Hematopoietic multipotent progenitor cell treated with erythropoietin and hydrocortisone succinate and interleukin-3 and kit ligand, for 4 days (in vitro differentiated cells): ENCODE data around the gene KPNA6.
"Not testable (repeated sequence)": the region's sequence is repeated elsewhere in the genome, so short reads cannot be mapped to it uniquely, and the experiment has no call there.

Source experiments
- DNase-seq: peaks from one replicate; pipeline ENCODE4 v3.0.0-alpha.2; 2015

KPNA6 gene

GRCh38 chr1:32107742-32108661 is at the start of gene KPNA6:
Gene KPNA6 (plus strand): TSS chr1:32108056. CDS start chr1:32108131, 75 bp downstream.
- peak; percentile 98 for DNase-seq

- no peak for DNase-seq
Observed at GRCh38 chr1:32060914-32061313, 46.9 kb upstream of the KPNA6 start.

- DNase-seq = no peak
Observed at GRCh38 chr1:32062867-32063230, 45.0 kb upstream of the KPNA6 start.

GRCh38 chr1:32063261-32063681 is 44.6 kb upstream of the KPNA6 start:
- DNase-seq = peak; percentile 75

- not testable (repeated sequence) for DNase-seq
Observed at GRCh38 chr1:32065613-32066488, 42.0 kb upstream of the KPNA6 start.

GRCh38 chr1:32066489-32066873 is 41.4 kb upstream of the KPNA6 start:
- DNase-seq = peak; percentile 98

- no peak for DNase-seq
Observed at GRCh38 chr1:32068957-32069588, 38.8 kb upstream of the KPNA6 start.

GRCh38 chr1:32071758-32072621 is 35.9 kb upstream of the KPNA6 start:
- no peak for DNase-seq

- DNase-seq = peak; percentile 99
Observed at GRCh38 chr1:32072622-32073298, 35.1 kb upstream of the KPNA6 start, which contains the start of gene TMEM39B. Gene TMEM39B (plus strand): TSS chr1:32072939. CDS start chr1:32073048, 109 bp downstream.

- no peak for DNase-seq
Observed at GRCh38 chr1:32073299-32074229, 34.3 kb upstream of the KPNA6 start.

- no peak for DNase-seq
Observed at GRCh38 chr1:32074841-32075240, 33.0 kb upstream of the KPNA6 start.

- no peak for DNase-seq
Observed at GRCh38 chr1:32077451-32077850, 30.4 kb upstream of the KPNA6 start.

GRCh38 chr1:32082022-32082421 is 25.8 kb upstream of the KPNA6 start:
- DNase-seq = peak; percentile 40

- DNase-seq = not testable (repeated sequence)
Observed at GRCh38 chr1:32086381-32086780, 21.5 kb upstream of the KPNA6 start.

GRCh38 chr1:32091176-32091575 is 16.7 kb upstream of the KPNA6 start:
- no peak for DNase-seq

GRCh38 chr1:32091591-32091990 is 16.3 kb upstream of the KPNA6 start:
- DNase-seq = no peak

GRCh38 chr1:32094746-32095521 is 12.9 kb upstream of the KPNA6 start:
- DNase-seq = no peak

GRCh38 chr1:32099426-32099825 is 8.4 kb upstream of the KPNA6 start:
- DNase-seq = no peak

GRCh38 chr1:32100359-32100758 is 7.5 kb upstream of the KPNA6 start:
- DNase-seq = no peak
